ENCODE measurements around the gene VGLL1.

The VGLL1 gene

GRCh38 chrX:136528645-136529315 is 3.2 kb upstream of the VGLL1 start:
- Histone ChIP-seq H4K8ac (ENCODE audit: low read depth, low read length) (no peak overlapping the region), H3K9ac (ENCODE audit: low read depth, low read length, poor library complexity) (no peak overlapping the region), H3K4me2 (ENCODE audit: insufficient read depth, low read length, poor library complexity, severe bottlenecking) (no peak overlapping the region), H3K4ac (ENCODE audit: low read length) (no peak overlapping the region), H3K79me1 (ENCODE audit: low read depth, low read length) (no peaks in the 10 kb centered on the region), H3K4me1 (ENCODE audit: control insufficient read depth in 2 of 2, insufficient read depth in 1 of 2, low read depth in 1 of 2, low read length in 2 of 2) (no peaks in the 10 kb centered on the region), H2BK12ac (ENCODE audit: low read length) (no peak overlapping the region), H3K27ac (replicated peaks; ENCODE audit: low read length) (no peak overlapping the region), H3K14ac (ENCODE audit: low read length) (no peak overlapping the region), H2BK15ac (ENCODE audit: low read length) (no peak overlapping the region), H2AFZ (ENCODE audit: low read length) (peak overlapping the region; percentile 24), H3K23ac (ENCODE audit: low read depth, low read length, poor library complexity) (no peak overlapping the region), H4K91ac (ENCODE audit: low read depth, low read length, poor library complexity) (no peak overlapping the region), H2BK120ac (ENCODE audit: low read depth, low read length) (no peak overlapping the region), H3K18ac (ENCODE audit: low read length) (no peak overlapping the region), H2AK5ac (ENCODE audit: low read depth, low read length) (no peak overlapping the region), H3K9me3 (replicated peaks in 1 of 2; ENCODE audit: control insufficient read depth in 2 of 2, insufficient read depth in 1 of 2, low read depth in 1 of 2, low read length in 2 of 2) (no peaks in the 10 kb centered on the region), H3K4me3 (ENCODE audit: low read length in 2 of 2) (no peak overlapping the region), H3K36me3 (replicated peaks in 1 of 2; ENCODE audit: control insufficient read depth in 2 of 2, insufficient read depth in 2 of 2, low read length in 2 of 2) (no peaks in the 10 kb centered on the region), H3K27me3 (ENCODE audit: control insufficient read depth in 3 of 3, insufficient read depth in 3 of 3, low read depth in 1 of 3, low read length in 3 of 3) (peaks cover 0 to 27% (median 0%) of the 10 kb centered on the region in 3 experiments), H2BK5ac (ENCODE audit: low read length) (no peak overlapping the region)
- DNase-seq (ENCODE audit: low spot score), result no peak
- WGBS, 2 donors (ENCODE audit: extremely low coverage in 2 of 2, insufficient read length in 2 of 2, insufficient replicate concordance in 1 of 2), result no CpG with 5 or more reads among the region's 8 CpGs

GRCh38 chrX:136529795-136530194 is 2.2 kb upstream of the VGLL1 start:
- Histone ChIP-seq H3K27ac (replicated peaks; ENCODE audit: low read length) (no peak overlapping the region), H2BK15ac (ENCODE audit: low read length) (no peak overlapping the region), H3K36me3 (replicated peaks in 1 of 2; ENCODE audit: control insufficient read depth in 2 of 2, insufficient read depth in 2 of 2, low read length in 2 of 2) (no peaks in the 10 kb centered on the region), H4K91ac (ENCODE audit: low read depth, low read length, poor library complexity) (no peak overlapping the region), H2BK5ac (ENCODE audit: low read length) (no peak overlapping the region), H3K14ac (ENCODE audit: low read length) (no peak overlapping the region), H2AK5ac (ENCODE audit: low read depth, low read length) (no peak overlapping the region), H3K9me3 (replicated peaks in 1 of 2; ENCODE audit: control insufficient read depth in 2 of 2, insufficient read depth in 1 of 2, low read depth in 1 of 2, low read length in 2 of 2) (no peaks in the 10 kb centered on the region), H3K4me3 (ENCODE audit: low read length in 2 of 2) (no peak overlapping the region), H3K18ac (ENCODE audit: low read length) (no peak overlapping the region), H4K8ac (ENCODE audit: low read depth, low read length) (no peak overlapping the region), H3K9ac (ENCODE audit: low read depth, low read length, poor library complexity) (no peak overlapping the region), H3K23ac (ENCODE audit: low read depth, low read length, poor library complexity) (no peak overlapping the region), H2BK12ac (ENCODE audit: low read length) (no peak overlapping the region), H3K4ac (ENCODE audit: low read length) (no peak overlapping the region), H3K4me1 (ENCODE audit: control insufficient read depth in 2 of 2, insufficient read depth in 1 of 2, low read depth in 1 of 2, low read length in 2 of 2) (no peaks in the 10 kb centered on the region), H2AFZ (ENCODE audit: low read length) (peak overlapping the region; percentile 19), H2BK120ac (ENCODE audit: low read depth, low read length) (no peak overlapping the region), H3K4me2 (ENCODE audit: insufficient read depth, low read length, poor library complexity, severe bottlenecking) (no peak overlapping the region), H3K27me3 (ENCODE audit: control insufficient read depth in 3 of 3, insufficient read depth in 3 of 3, low read depth in 1 of 3, low read length in 3 of 3) (peaks cover 0 to 33% (median 0%) of the 10 kb centered on the region in 3 experiments), H3K79me1 (ENCODE audit: low read depth, low read length) (no peaks in the 10 kb centered on the region)
- no CpG with 5 or more reads among the region's 2 CpGs for WGBS, 2 donors (ENCODE audit: extremely low coverage in 2 of 2, insufficient read length in 2 of 2, insufficient replicate concordance in 1 of 2)
- no peak for DNase-seq (ENCODE audit: low spot score)

- H3K4ac ChIP-seq (ENCODE audit: low read length), result no peak overlapping the region
- no peak overlapping the region for H3K4me2 ChIP-seq (ENCODE audit: insufficient read depth, low read length, poor library complexity, severe bottlenecking)
- H3K23ac ChIP-seq (ENCODE audit: low read depth, low read length, poor library complexity), result no peak overlapping the region
- WGBS, 2 donors (ENCODE audit: extremely low coverage in 2 of 2, insufficient read length in 2 of 2, insufficient replicate concordance in 1 of 2), result no CpG with 5 or more reads among the region's 2 CpGs
- no peak overlapping the region for H2BK5ac ChIP-seq (ENCODE audit: low read length)
- H4K91ac ChIP-seq (ENCODE audit: low read depth, low read length, poor library complexity), result no peak overlapping the region
- H3K27me3 ChIP-seq (ENCODE audit: control insufficient read depth in 3 of 3, insufficient read depth in 3 of 3, low read depth in 1 of 3, low read length in 3 of 3), result peaks cover 0 to 22% (median 0%) of the 10 kb centered on the region in 3 experiments
- H2AK5ac ChIP-seq (ENCODE audit: low read depth, low read length), result no peak overlapping the region
- no peak overlapping the region for H2BK15ac ChIP-seq (ENCODE audit: low read length)
- H3K36me3 ChIP-seq (replicated peaks in 1 of 2; ENCODE audit: control insufficient read depth in 2 of 2, insufficient read depth in 2 of 2, low read length in 2 of 2), result no peaks in the 10 kb centered on the region
- H3K4me3 ChIP-seq (ENCODE audit: low read length in 2 of 2), result no peak overlapping the region
- H3K27ac ChIP-seq (replicated peaks; ENCODE audit: low read length), result no peak overlapping the region
- H3K9me3 ChIP-seq (replicated peaks in 1 of 2; ENCODE audit: control insufficient read depth in 2 of 2, insufficient read depth in 1 of 2, low read depth in 1 of 2, low read length in 2 of 2), result no peaks in the 10 kb centered on the region
- H2BK12ac ChIP-seq (ENCODE audit: low read length), result no peak overlapping the region
- no peak overlapping the region for H2BK120ac ChIP-seq (ENCODE audit: low read depth, low read length)
- DNase-seq (ENCODE audit: low spot score), result no peak
- no peak overlapping the region for H2AFZ ChIP-seq (ENCODE audit: low read length)
- H3K18ac ChIP-seq (ENCODE audit: low read length), result no peak overlapping the region
- H3K79me1 ChIP-seq (ENCODE audit: low read depth, low read length), result no peaks in the 10 kb centered on the region
- H4K8ac ChIP-seq (ENCODE audit: low read depth, low read length), result no peak overlapping the region
- H3K4me1 ChIP-seq (ENCODE audit: control insufficient read depth in 2 of 2, insufficient read depth in 1 of 2, low read depth in 1 of 2, low read length in 2 of 2), result no peaks in the 10 kb centered on the region
- H3K9ac ChIP-seq (ENCODE audit: low read depth, low read length, poor library complexity), result no peak overlapping the region
- no peak overlapping the region for H3K14ac ChIP-seq (ENCODE audit: low read length)
Measured at GRCh38 chrX:136534131-136534530, 2.1 kb downstream of the VGLL1 start.

- Histone ChIP-seq H3K79me1 (ENCODE audit: low read depth, low read length) (no peaks in the 10 kb centered on the region), H3K4me2 (ENCODE audit: insufficient read depth, low read length, poor library complexity, severe bottlenecking) (no peak overlapping the region), H2BK120ac (ENCODE audit: low read depth, low read length) (no peak overlapping the region), H2AFZ (ENCODE audit: low read length) (no peak overlapping the region), H3K4me3 (ENCODE audit: low read length in 2 of 2) (no peak overlapping the region), H3K4me1 (ENCODE audit: control insufficient read depth in 2 of 2, insufficient read depth in 1 of 2, low read depth in 1 of 2, low read length in 2 of 2) (no peaks in the 10 kb centered on the region), H2AK5ac (ENCODE audit: low read depth, low read length) (no peak overlapping the region), H3K9me3 (replicated peaks in 1 of 2; ENCODE audit: control insufficient read depth in 2 of 2, insufficient read depth in 1 of 2, low read depth in 1 of 2, low read length in 2 of 2) (no peaks in the 10 kb centered on the region), H3K4ac (ENCODE audit: low read length) (no peak overlapping the region), H4K91ac (ENCODE audit: low read depth, low read length, poor library complexity) (no peak overlapping the region), H2BK12ac (ENCODE audit: low read length) (no peak overlapping the region), H2BK15ac (ENCODE audit: low read length) (no peak overlapping the region), H3K14ac (ENCODE audit: low read length) (no peak overlapping the region), H4K8ac (ENCODE audit: low read depth, low read length) (no peak overlapping the region), H3K27me3 (ENCODE audit: control insufficient read depth in 3 of 3, insufficient read depth in 3 of 3, low read depth in 1 of 3, low read length in 3 of 3) (peaks cover 0 to 25% (median 0%) of the 10 kb centered on the region in 3 experiments), H2BK5ac (ENCODE audit: low read length) (no peak overlapping the region), H3K23ac (ENCODE audit: low read depth, low read length, poor library complexity) (no peak overlapping the region), H3K27ac (replicated peaks; ENCODE audit: low read length) (no peak overlapping the region), H3K36me3 (replicated peaks in 1 of 2; ENCODE audit: control insufficient read depth in 2 of 2, insufficient read depth in 2 of 2, low read length in 2 of 2) (no peaks in the 10 kb centered on the region), H3K18ac (ENCODE audit: low read length) (no peak overlapping the region), H3K9ac (ENCODE audit: low read depth, low read length, poor library complexity) (no peak overlapping the region)
- WGBS, 2 donors (ENCODE audit: extremely low coverage in 2 of 2, insufficient read length in 2 of 2, insufficient replicate concordance in 1 of 2), result no CpG with 5 or more reads among the region's 2 CpGs
- DNase-seq (ENCODE audit: low spot score), result no peak
Measured at GRCh38 chrX:136538811-136539210, 6.8 kb downstream of the VGLL1 start.
